Measurements from ENCODE around the gene RBM6. TPM values are rescaled to one million over a fixed set of nuclear protein-coding genes. Genes with fewer than 3 reads are reported as not detected.

The RBM6 gene
- total RNA-seq, 1 experiment from 2014 or later: 118 TPM

DNA sequence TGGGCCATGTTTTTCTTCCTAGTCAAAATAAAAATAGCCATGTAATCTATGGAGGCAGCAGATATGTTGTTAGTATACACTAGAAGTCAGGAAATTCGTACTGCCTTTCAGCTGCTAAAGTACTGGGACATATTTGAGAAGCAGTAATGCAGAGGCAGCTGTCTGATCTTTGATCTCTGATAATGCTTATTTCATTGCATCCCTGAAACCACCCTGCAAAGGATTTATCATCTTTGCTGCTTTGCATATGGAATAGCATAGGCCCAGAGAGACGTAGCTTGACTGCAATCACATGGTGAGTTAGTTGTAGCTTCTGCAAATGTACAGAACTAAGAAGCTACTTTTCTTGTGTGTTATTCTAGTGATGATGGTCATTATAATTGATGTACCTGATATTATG, 52.4 kb downstream of the RBM6 start (continued):
- no peak for TF ChIP-seq AR (CRISPR knock-in tag; IDR thresholded peaks at IDR 0.05)
- no peak for TF ChIP-seq ETV6 (CRISPR knock-in tag; IDR thresholded peaks at IDR 0.05)
- TF ChIP-seq OVOL2 (CRISPR knock-in tag; IDR thresholded peaks at IDR 0.05; ENCODE audit: borderline replicate concordance): no peak
- TF ChIP-seq, protein P1, sequence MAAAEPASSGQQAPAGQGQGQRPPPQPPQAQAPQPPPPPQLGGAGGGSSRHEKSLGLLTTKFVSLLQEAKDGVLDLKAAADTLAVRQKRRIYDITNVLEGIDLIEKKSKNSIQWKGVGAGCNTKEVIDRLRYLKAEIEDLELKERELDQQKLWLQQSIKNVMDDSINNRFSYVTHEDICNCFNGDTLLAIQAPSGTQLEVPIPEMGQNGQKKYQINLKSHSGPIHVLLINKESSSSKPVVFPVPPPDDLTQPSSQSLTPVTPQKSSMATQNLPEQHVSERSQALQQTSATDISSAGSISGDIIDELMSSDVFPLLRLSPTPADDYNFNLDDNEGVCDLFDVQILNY (CRISPR knock-in tag; IDR thresholded peaks at IDR 0.05): no peak

GRCh38 chr3:49994476-49994875, 54.5 kb downstream of the RBM6 start:
- Mint-ChIP-seq H3K27ac (peak overlapping the region; percentile 36; the same call in 1 of the 2 replicates), H3K9me3 (no peaks in the 10 kb centered on the region), H3K4me3 (no peak overlapping the region), H3K4me1 (peaks cover 25% of the 10 kb centered on the region), H3K27me3 (ENCODE audit: low read depth) (no peaks in the 10 kb centered on the region), H3K36me3 (peaks cover 2% of the 10 kb centered on the region; the same call in 1 of the 2 replicates)
- ChIA-PET CTCF (interaction anchor here (1.0 kb wide), 1 partner anchor 63 kb away, joined by 3 read pairs; no protein-coding TSS in a partner anchor), POLR2A (interaction anchor here (0.6 kb wide), 1 partner anchor 52 kb away, joined by 3 read pairs; no protein-coding TSS in a partner anchor)
- DNase-seq (ENCODE audit: low spot score): no peak
- no peak for ATAC-seq
- TF ChIP-seq NR3C1 (CRISPR knock-in tag; conservative IDR thresholded peaks at IDR 0.05; ENCODE audit: low read depth): no peak
- TF ChIP-seq OVOL2 (CRISPR knock-in tag; IDR thresholded peaks at IDR 0.05; ENCODE audit: borderline replicate concordance): no peak
- no peak for TF ChIP-seq ZNF532 (CRISPR knock-in tag; IDR thresholded peaks at IDR 0.05; ENCODE audit: borderline replicate concordance)
- TF ChIP-seq ESRRA (CRISPR knock-in tag; IDR thresholded peaks at IDR 0.05; ENCODE audit: borderline replicate concordance): no peak
- no peak for TF ChIP-seq PRRX2 (CRISPR knock-in tag; IDR thresholded peaks at IDR 0.05)
- no peak for TF ChIP-seq ZBTB21 (CRISPR knock-in tag; IDR thresholded peaks at IDR 0.05; ENCODE audit: borderline replicate concordance)
- TF ChIP-seq ZNF423 (CRISPR knock-in tag; IDR thresholded peaks at IDR 0.05): no peak

DNA sequence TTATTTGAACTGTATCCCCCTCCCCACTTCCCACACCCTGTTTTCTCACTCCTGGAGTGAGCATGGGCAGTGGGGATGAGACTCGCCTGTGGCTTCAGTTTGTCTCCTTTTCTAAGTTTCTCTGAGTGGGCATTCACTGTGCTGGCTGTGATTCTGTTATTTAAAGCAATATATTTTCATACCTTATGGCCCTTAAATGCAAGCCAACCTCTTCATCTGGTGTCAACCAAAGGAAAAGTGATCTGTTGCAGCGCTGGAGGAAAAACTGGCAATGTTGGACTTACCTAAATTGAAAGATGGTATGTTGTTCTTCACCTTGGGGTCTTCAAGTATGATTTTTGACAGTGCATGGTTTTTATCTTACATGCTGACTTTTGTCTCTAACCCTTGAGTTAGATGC, 56.1 kb downstream of the RBM6 start:
- Mint-ChIP-seq H3K27ac (peak overlapping the region; percentile 63), H3K9me3 (no peaks in the 10 kb centered on the region), H3K27me3 (ENCODE audit: low read depth) (no peaks in the 10 kb centered on the region), H3K4me1 (peaks cover 25% of the 10 kb centered on the region), H3K4me3 (no peak overlapping the region), H3K36me3 (peaks cover 12% of the 10 kb centered on the region)
- ChIA-PET POLR2A (no interaction called here), CTCF (no interaction called here)
- no peak for DNase-seq (ENCODE audit: low spot score)
- no peak for ATAC-seq
- TF ChIP-seq MYBL2 (CRISPR knock-in tag; IDR thresholded peaks at IDR 0.05): no peak
- no peak for TF ChIP-seq SMAD3 (CRISPR knock-in tag; IDR thresholded peaks at IDR 0.05; ENCODE audit: borderline replicate concordance)
- TF ChIP-seq, protein P2, sequence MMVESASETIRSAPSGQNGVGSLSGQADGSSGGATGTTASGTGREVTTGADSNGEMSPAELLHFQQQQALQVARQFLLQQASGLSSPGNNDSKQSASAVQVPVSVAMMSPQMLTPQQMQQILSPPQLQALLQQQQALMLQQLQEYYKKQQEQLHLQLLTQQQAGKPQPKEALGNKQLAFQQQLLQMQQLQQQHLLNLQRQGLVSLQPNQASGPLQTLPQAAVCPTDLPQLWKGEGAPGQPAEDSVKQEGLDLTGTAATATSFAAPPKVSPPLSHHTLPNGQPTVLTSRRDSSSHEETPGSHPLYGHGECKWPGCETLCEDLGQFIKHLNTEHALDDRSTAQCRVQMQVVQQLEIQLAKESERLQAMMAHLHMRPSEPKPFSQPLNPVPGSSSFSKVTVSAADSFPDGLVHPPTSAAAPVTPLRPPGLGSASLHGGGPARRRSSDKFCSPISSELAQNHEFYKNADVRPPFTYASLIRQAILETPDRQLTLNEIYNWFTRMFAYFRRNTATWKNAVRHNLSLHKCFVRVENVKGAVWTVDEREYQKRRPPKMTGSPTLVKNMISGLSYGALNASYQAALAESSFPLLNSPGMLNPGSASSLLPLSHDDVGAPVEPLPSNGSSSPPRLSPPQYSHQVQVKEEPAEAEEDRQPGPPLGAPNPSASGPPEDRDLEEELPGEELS (CRISPR knock-in tag; IDR thresholded peaks at IDR 0.05): no peak
- TF ChIP-seq ZNF121 (CRISPR knock-in tag; IDR thresholded peaks at IDR 0.05): no peak
- TF ChIP-seq USF2 (CRISPR knock-in tag; IDR thresholded peaks at IDR 0.05): no peak
- no peak for TF ChIP-seq SOX15 (CRISPR knock-in tag; IDR thresholded peaks at IDR 0.05)
- TF ChIP-seq NR2C2 (CRISPR knock-in tag; IDR thresholded peaks at IDR 0.05): no peak
- no peak for TF ChIP-seq RORB (CRISPR knock-in tag; IDR thresholded peaks at IDR 0.05)
- TF ChIP-seq TEAD1 (CRISPR knock-in tag; IDR thresholded peaks at IDR 0.05): no peak
- TF ChIP-seq OVOL2 (CRISPR knock-in tag; IDR thresholded peaks at IDR 0.05; ENCODE audit: borderline replicate concordance): no peak
- no peak for TF ChIP-seq E2F4 (CRISPR knock-in tag; IDR thresholded peaks at IDR 0.05; ENCODE audit: borderline replicate concordance, low read depth)
- no peak for TF ChIP-seq GABPB1 (CRISPR knock-in tag; IDR thresholded peaks at IDR 0.05)
